CD4-positive, alpha-beta T cell (primary cell): ENCODE measurements around the gene P4HA3. TPM values are rescaled to one million over a fixed set of nuclear protein-coding genes. Genes with fewer than 3 reads are reported as not detected.

Source experiments
- ATAC-seq: fragments of 200-7000 bp; cut with Tn5 transposase; one replicate; pipeline ENCODE4 v1.10.0; 2022; ENCODE audit warnings: mild to moderate bottlenecking; ENCODE audit not compliant: poor library complexity
- CTCF ChIA-PET: fragments of 350-600 bp; sonication (Branson Sonifier 250); formaldehyde crosslinking; loops from one replicate; lab custom pipeline; 2021; ENCODE audit warnings: antibody characterized with exemption, inconsistent platforms; lab: Charles Lee
- POLR2A ChIA-PET: fragments of 350-600 bp; sonication (Branson Sonifier 250); formaldehyde crosslinking; loops from one replicate; lab custom pipeline; 2021; ENCODE audit warnings: antibody characterized with exemption, inconsistent platforms; lab: Charles Lee
- DNase-seq, 14 experiments: peaks; one replicate each; pipeline ENCODE4 v3.0.0-alpha.2; 2013 to 2020; ENCODE audit warnings: mixed read lengths in 2 of 14
- H3K27ac ChIP-seq, 2 donors: one replicate each; pipeline versions ENCODE4 v1.5.1 to v1.7.0; 2013; ENCODE audit warnings: low read length in 2 of 2, low read depth in 1 of 2, mild to moderate bottlenecking in 1 of 2
- H3K27me3 ChIP-seq, 2 experiments: 1 replicate in 1 of 2; 2 replicates in 1 of 2; pipeline versions ENCODE4 v1.6.1 to v1.7.0; 2013; ENCODE audit warnings: low read length in 2 of 2, control low read depth in 1 of 2, mild to moderate bottlenecking in 1 of 2, moderate library complexity in 1 of 2; ENCODE audit not compliant: insufficient read depth in 2 of 2, control insufficient read depth in 1 of 2
- H3K36me3 ChIP-seq: one replicate; pipeline ENCODE4 v1.6.1; 2013; ENCODE audit warnings: low read length, control low read depth; ENCODE audit not compliant: insufficient read depth
- H3K4me1 ChIP-seq: one replicate; pipeline ENCODE4 v1.6.1; 2013; ENCODE audit warnings: low read length, control low read depth; ENCODE audit not compliant: insufficient read depth
- H3K4me3 ChIP-seq: one replicate; pipeline ENCODE4 v1.5.1; 2013; ENCODE audit warnings: mild to moderate bottlenecking, low read length, moderate library complexity
- H3K9me3 ChIP-seq, 2 experiments: 1 replicate in 1 of 2; 2 replicates in 1 of 2; pipeline versions ENCODE4 v1.6.1 to v1.7.0; 2013; ENCODE audit warnings: low read length in 2 of 2, mild to moderate bottlenecking in 2 of 2, control low read depth in 1 of 2, moderate library complexity in 1 of 2; ENCODE audit not compliant: control insufficient read depth in 1 of 2, insufficient read depth in 1 of 2
- H3K27ac Mint-ChIP-seq: one replicate; pipeline ENCODE4 v1.8.0; 2020; ENCODE audit warnings: mixed read lengths
- H3K27me3 Mint-ChIP-seq: one replicate; pipeline ENCODE4 v1.8.0; 2021; ENCODE audit warnings: mixed read lengths
- H3K36me3 Mint-ChIP-seq: one replicate; pipeline ENCODE4 v1.8.0; 2021; ENCODE audit warnings: low read depth, mixed read lengths
- H3K4me1 Mint-ChIP-seq: one replicate; pipeline ENCODE4 v1.8.0; 2021; ENCODE audit warnings: low read depth, mixed read lengths
- H3K4me3 Mint-ChIP-seq: one replicate; pipeline ENCODE4 v1.8.0; 2020; ENCODE audit warnings: mild to moderate bottlenecking, mixed read lengths
- H3K9me3 Mint-ChIP-seq: one replicate; pipeline ENCODE4 v1.8.0; 2020; ENCODE audit warnings: mixed read lengths
- intact Hi-C, 2 experiments: fragments of 100-400 bp; cut with DNase I in 1 of 2; cut with micrococcal nuclease in 1 of 2; formaldehyde crosslinking; loops; one replicate each; pipeline versions ENCODE4 v1.15.1 to v1.9.0; 2023 to 2025; cut with DNase I, micrococcal nuclease
- total RNA-seq, 174 experiments: library from RNA in 2 of 174; stranded (reverse) in 2 of 174; gene quantifications; one replicate each; pipeline ENCODE4 v1.2.3 and lab custom pipeline; 2021 to 2026
- TF ChIP-seq, protein P1 (sequence below): fragments of 200-600 bp; IDR thresholded peaks from one replicate; pipeline ENCODE4 v1.8.0; 2022; ENCODE audit warnings: antibody characterized with exemption, mild to moderate bottlenecking

The P4HA3 gene
- total RNA-seq, 2 experiments from 2014 or later: not detected

DNA sequence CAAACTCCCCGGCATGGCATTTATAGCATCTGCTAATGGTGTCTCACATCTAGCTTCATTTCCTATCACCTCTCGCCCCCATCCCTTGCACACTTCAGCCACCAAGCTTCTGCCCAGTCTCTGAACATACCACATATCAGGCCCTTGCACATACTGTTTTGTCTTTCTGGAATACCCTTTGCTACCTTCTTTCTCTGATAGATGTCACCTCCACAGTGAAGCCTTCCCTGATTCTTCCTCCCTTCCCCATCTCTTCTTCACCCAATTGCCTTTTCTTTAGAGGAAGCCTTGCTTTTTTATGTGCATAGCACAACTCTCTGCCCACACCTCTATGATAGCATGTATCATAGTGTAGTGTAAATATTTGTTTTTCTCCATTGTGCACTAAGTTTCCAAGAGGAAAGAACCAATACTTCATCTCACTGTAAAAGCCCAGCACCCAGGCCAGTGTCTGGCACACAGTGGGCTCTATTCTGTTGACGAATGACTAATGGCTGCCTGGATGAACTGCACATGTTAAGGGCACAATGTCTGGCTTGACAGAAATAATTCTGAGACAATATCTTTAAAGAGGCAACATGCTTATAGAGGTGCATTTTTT is 27.8 kb downstream of the P4HA3 start:
- DNase-seq (no peak), ATAC-seq (no peak)
- Histone ChIP-seq H3K9me3 (no peaks in the 10 kb centered on the region), H3K36me3 (no peaks in the 10 kb centered on the region), H3K4me1 (no peaks in the 10 kb centered on the region), H3K27ac (no peak overlapping the region), H3K27me3 (no peaks in the 10 kb centered on the region), H3K4me3 (no peak overlapping the region)
- ChIA-PET CTCF (no interaction called here), POLR2A (interaction anchor here (1.1 kb wide), 1 partner anchor 43 kb away, joined by 3 read pairs; no protein-coding TSS in a partner anchor)
- intact Hi-C loops: no loop called here
- Mint-ChIP-seq H3K27ac (no peak overlapping the region), H3K4me1 (peaks cover 5% of the 10 kb centered on the region), H3K27me3 (no peaks in the 10 kb centered on the region), H3K36me3 (no peaks in the 10 kb centered on the region), H3K4me3 (no peak overlapping the region), H3K9me3 (no peaks in the 10 kb centered on the region)
- TF ChIP-seq, protein P1, sequence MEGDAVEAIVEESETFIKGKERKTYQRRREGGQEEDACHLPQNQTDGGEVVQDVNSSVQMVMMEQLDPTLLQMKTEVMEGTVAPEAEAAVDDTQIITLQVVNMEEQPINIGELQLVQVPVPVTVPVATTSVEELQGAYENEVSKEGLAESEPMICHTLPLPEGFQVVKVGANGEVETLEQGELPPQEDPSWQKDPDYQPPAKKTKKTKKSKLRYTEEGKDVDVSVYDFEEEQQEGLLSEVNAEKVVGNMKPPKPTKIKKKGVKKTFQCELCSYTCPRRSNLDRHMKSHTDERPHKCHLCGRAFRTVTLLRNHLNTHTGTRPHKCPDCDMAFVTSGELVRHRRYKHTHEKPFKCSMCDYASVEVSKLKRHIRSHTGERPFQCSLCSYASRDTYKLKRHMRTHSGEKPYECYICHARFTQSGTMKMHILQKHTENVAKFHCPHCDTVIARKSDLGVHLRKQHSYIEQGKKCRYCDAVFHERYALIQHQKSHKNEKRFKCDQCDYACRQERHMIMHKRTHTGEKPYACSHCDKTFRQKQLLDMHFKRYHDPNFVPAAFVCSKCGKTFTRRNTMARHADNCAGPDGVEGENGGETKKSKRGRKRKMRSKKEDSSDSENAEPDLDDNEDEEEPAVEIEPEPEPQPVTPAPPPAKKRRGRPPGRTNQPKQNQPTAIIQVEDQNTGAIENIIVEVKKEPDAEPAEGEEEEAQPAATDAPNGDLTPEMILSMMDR: no peak

DNA sequence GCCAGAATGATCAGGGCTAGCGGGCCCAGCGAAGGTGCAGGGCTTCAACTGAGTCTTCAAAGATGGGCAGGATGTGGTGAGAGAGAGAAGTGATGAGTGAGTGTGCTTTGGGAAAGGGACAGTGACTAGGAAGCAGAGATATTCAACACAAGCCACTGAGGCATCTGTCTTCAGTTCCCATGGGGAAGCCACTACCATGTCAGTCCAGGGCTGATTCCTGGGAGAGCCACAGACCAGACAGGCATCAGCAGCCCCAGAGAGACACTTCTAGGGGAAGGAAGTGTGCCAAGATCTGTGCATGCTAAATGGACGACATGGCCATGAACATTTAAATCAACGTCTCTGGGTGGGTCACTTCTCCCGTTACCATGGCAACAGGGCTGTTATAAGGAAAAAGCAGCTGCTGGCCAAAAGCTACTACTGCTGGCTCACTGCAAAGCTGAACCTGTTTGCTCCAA is 28.5 kb downstream of the P4HA3 start:
- Mint-ChIP-seq H3K4me1 (peaks cover under 1% of the 10 kb centered on the region), H3K27ac (no peak overlapping the region), H3K27me3 (no peaks in the 10 kb centered on the region), H3K36me3 (no peaks in the 10 kb centered on the region), H3K9me3 (no peaks in the 10 kb centered on the region), H3K4me3 (no peak overlapping the region)
- Histone ChIP-seq H3K4me1 (no peaks in the 10 kb centered on the region), H3K9me3 (no peaks in the 10 kb centered on the region), H3K27ac (no peak overlapping the region), H3K27me3 (no peaks in the 10 kb centered on the region), H3K36me3 (no peaks in the 10 kb centered on the region), H3K4me3 (no peak overlapping the region)
- ChIA-PET CTCF (no interaction called here), POLR2A (interaction anchor here (1.1 kb wide), 1 partner anchor 44 kb away, joined by 3 read pairs; no protein-coding TSS in a partner anchor)
- DNase-seq (peak in 1 of 14 experiments; percentile 15), ATAC-seq (no peak)
- TF ChIP-seq, protein P1: no peak
- intact Hi-C loops: no loop called here

DNA sequence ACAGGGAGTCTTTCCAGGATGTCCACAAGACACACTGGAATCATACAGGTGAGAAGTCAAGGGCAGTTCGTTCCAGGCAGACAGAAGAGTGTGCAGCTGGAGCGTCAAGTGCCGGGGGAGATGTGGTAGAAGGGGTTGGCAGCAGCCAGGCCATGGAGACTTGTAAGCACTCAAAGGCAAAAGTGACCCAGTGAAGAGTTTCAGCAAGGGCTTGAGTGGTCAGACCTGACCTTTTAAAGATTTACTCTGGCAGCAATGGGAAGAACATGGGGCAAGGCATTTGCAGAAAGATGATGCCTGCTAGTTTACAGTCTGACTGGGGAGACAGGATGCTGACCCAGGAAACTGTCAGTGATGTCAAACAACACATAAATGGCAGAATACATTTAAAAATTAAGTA is 29.0 kb downstream of the P4HA3 start:
- Mint-ChIP-seq H3K36me3 (no peaks in the 10 kb centered on the region), H3K4me1 (no peaks in the 10 kb centered on the region), H3K4me3 (no peak overlapping the region), H3K27me3 (no peaks in the 10 kb centered on the region), H3K9me3 (no peaks in the 10 kb centered on the region), H3K27ac (no peak overlapping the region)
- Histone ChIP-seq H3K9me3 (no peaks in the 10 kb centered on the region), H3K27me3 (no peaks in the 10 kb centered on the region), H3K27ac (no peak overlapping the region), H3K4me3 (no peak overlapping the region), H3K36me3 (no peaks in the 10 kb centered on the region), H3K4me1 (no peaks in the 10 kb centered on the region)
- DNase-seq (no peak), ATAC-seq (no peak)
- ChIA-PET CTCF (no interaction called here), POLR2A (no interaction called here)
- intact Hi-C loops: no loop called here
- TF ChIP-seq, protein P1: no peak
